Loucy (cell line): Measurements from ENCODE around the gene RC3H2.

Experiments
- CTCF ChIP-seq: fragments of 200-600 bp; sonication (generic); conservative IDR thresholded peaks from 2 replicates; pipeline ENCODE4 v1.5.1; 2014; ENCODE audit warnings: mild to moderate bottlenecking, antibody characterized with exemption, low read length
- EZH2phosphoT487 ChIP-seq: fragments of 200-600 bp; IDR thresholded peaks from 2 replicates; pipeline ENCODE4 v1.6.1; 2018; ENCODE audit warnings: antibody characterized with exemption, mild to moderate bottlenecking, moderate library complexity, borderline replicate concordance

GRCh38 chr9:122819326-122819725, 85.8 kb downstream of the RC3H2 start:
- TF ChIP-seq CTCF (no peak), EZH2phosphoT487 (no peak)
